K562 (cell line): ENCODE measurements around the gene ZNF853. TPM values are rescaled to one million over a fixed set of nuclear protein-coding genes. Genes with fewer than 3 reads are reported as not detected.
A peak's percentile ranks its signal among the peaks of the same experiment; 100 is the strongest.

Experiments
- ARID1B ChIP-seq: fragments of 450-650 bp; IDR thresholded peaks from 2 replicates; pipeline ENCODE4 v1.6.1; 2016; ENCODE audit warnings: antibody characterized with exemption, mild to moderate bottlenecking, inconsistent platforms
- ARNT ChIP-seq, 2 experiments: fragments of 450-650 bp; IDR thresholded peaks; 2 replicates each; pipeline ENCODE4 v1.6.1; 2016; ENCODE audit warnings: mild to moderate bottlenecking in 1 of 2
- CEBPG ChIP-seq, 3 experiments: fragments of 200-800 bp in 1 of 3; sonication (Bioruptor generic) in 1 of 3; sonication (generic) in 1 of 3; formaldehyde crosslinking in 1 of 3; IDR thresholded peaks in 2 of 3; conservative IDR thresholded peaks in 1 of 3; 2 replicates each; pipeline versions ENCODE4 v1.6.1 to v1.8.0; 2016 to 2022; ENCODE audit warnings: missing compliant biosample characterization in 2 of 3, missing genetic modification characterization in 2 of 3, mild to moderate bottlenecking in 1 of 3, missing genetic modification reagents in 1 of 3
- CREM ChIP-seq: IDR thresholded peaks from 2 replicates; pipeline ENCODE4 v1.6.1; 2014; ENCODE audit warnings: antibody characterized with exemption, low read depth
- DPF2 ChIP-seq: fragments of 450-650 bp; IDR thresholded peaks from 2 replicates; pipeline ENCODE4 v1.6.1; 2016
- EGR1 ChIP-seq: fragments of 450-650 bp; conservative IDR thresholded peaks from 2 replicates; pipeline ENCODE4 v1.6.1; 2017; ENCODE audit warnings: mild to moderate bottlenecking
- ETV5 ChIP-seq: sonication (generic); formaldehyde crosslinking; IDR thresholded peaks from 2 replicates; pipeline ENCODE4 v1.4.0; 2020; ENCODE audit warnings: low read depth, mild to moderate bottlenecking, missing genetic modification reagents
- FOXK2 ChIP-seq, 2 experiments: fragments of 450-650 bp; IDR thresholded peaks in 1 of 2; conservative IDR thresholded peaks in 1 of 2; 2 replicates each; pipeline ENCODE4 v1.6.1; 2016; ENCODE audit warnings: low read depth in 2 of 2, mild to moderate bottlenecking in 1 of 2
- KLF16 ChIP-seq: IDR thresholded peaks from 2 replicates; pipeline ENCODE4 v1.6.1; 2016; ENCODE audit warnings: antibody characterized with exemption
- MAZ ChIP-seq, 2 experiments: fragments of 450-650 bp in 1 of 2; sonication (generic) in 1 of 2; formaldehyde crosslinking; IDR thresholded peaks in 1 of 2; conservative IDR thresholded peaks in 1 of 2; 2 replicates each; pipeline versions ENCODE4 v1.4.0 to v1.5.0; 2020; ENCODE audit warnings: mild to moderate bottlenecking in 1 of 2, missing genetic modification reagents in 1 of 2
- NRF1 ChIP-seq, 2 experiments: fragments of 450-650 bp; IDR thresholded peaks in 1 of 2; conservative IDR thresholded peaks in 1 of 2; 2 replicates each; pipeline ENCODE4 v1.6.1; 2014; ENCODE audit warnings: mild to moderate bottlenecking in 2 of 2
- SIX5 ChIP-seq, 2 experiments: IDR thresholded peaks; 2 replicates each; pipeline ENCODE4 v1.6.1; 2011; ENCODE audit warnings: low read length in 2 of 2, borderline replicate concordance in 1 of 2, low read depth in 1 of 2, mild to moderate bottlenecking in 1 of 2, moderate library complexity in 1 of 2; ENCODE audit not compliant: insufficient read depth in 1 of 2
- SMARCA4 ChIP-seq: fragments of 450-650 bp; IDR thresholded peaks from 2 replicates; pipeline ENCODE4 v1.6.1; 2016
- TOE1 ChIP-seq, 2 experiments: fragments of 450-650 bp in 1 of 2; sonication (generic) in 1 of 2; formaldehyde crosslinking in 1 of 2; IDR thresholded peaks; 2 replicates each; pipeline versions ENCODE4 v1.7.1 to v1.8.0; 2016 to 2022; ENCODE audit warnings: borderline replicate concordance in 2 of 2, mild to moderate bottlenecking in 2 of 2, antibody characterized with exemption in 1 of 2, inconsistent platforms in 1 of 2, low read depth in 1 of 2, missing genetic modification reagents in 1 of 2, moderate library complexity in 1 of 2
- TRIM28 ChIP-seq: fragments of 450-650 bp; IDR thresholded peaks from 2 replicates; pipeline ENCODE4 v1.6.1; 2017
- YY1 ChIP-seq, 3 experiments: IDR thresholded peaks; 2 replicates each; pipeline ENCODE4 v1.6.1; 2011; ENCODE audit warnings: low read length in 2 of 3, mild to moderate bottlenecking in 2 of 3, moderate library complexity in 2 of 3, borderline replicate concordance in 1 of 3, control low read depth in 1 of 3, low read depth in 1 of 3; ENCODE audit not compliant: insufficient read depth in 3 of 3, insufficient replicate concordance in 2 of 3, control insufficient read depth in 1 of 3, insufficient read length in 1 of 3; ENCODE audit errors: extremely low read depth in 1 of 3
- ZNF282 ChIP-seq: sonication (generic); formaldehyde crosslinking; IDR thresholded peaks from 2 replicates; pipeline ENCODE4 v1.8.1; 2023; ENCODE audit warnings: missing genetic modification reagents
- ZSCAN32 ChIP-seq: fragments of 450-650 bp; formaldehyde crosslinking; IDR thresholded peaks from 2 replicates; pipeline ENCODE4 v1.4.0; 2020; ENCODE audit warnings: mild to moderate bottlenecking, moderate library complexity
- polyA plus RNA-seq, 8 experiments: library from polyadenylated mRNA; depleted of rRNA in 4 of 8; stranded (reverse) in 5 of 8; unstranded in 3 of 8; fragments of >200 nt; fragmentation: Nextera tagmentation in 2 of 8; fragmentation: Illumina TruSeq in 1 of 8; extraction: Ambion mirVana in 2 of 8; extraction: Trizol in 1 of 8; gene quantifications; 2 replicates each; pipeline versions ENCODE4 v1.2.1 to v1.2.3, GENCODE V29; 2011 to 2014; ENCODE audit warnings: inconsistent platforms in 1 of 8, missing spikeins in 1 of 8
- total RNA-seq, 7 experiments: library from RNA; depleted of rRNA in 6 of 7; stranded (reverse); fragments of >200 nt in 6 of 7; fragmentation: Illumina TruSeq in 2 of 7; extraction: Trizol in 2 of 7; gene quantifications; 2 replicates each; pipeline versions ENCODE4 v1.2.1 to v1.2.3, GENCODE V29; 2011 to 2021; ENCODE audit warnings: low replicate concordance in 1 of 7
- TF ChIP-seq, protein P1 (sequence below): fragments of 450-650 bp; IDR thresholded peaks from 2 replicates; pipeline ENCODE4 v1.6.1; 2016
- TF ChIP-seq, protein P2 (sequence below): fragments of 450-650 bp; IDR thresholded peaks from 2 replicates; pipeline ENCODE4 v1.6.1; 2018; ENCODE audit not compliant: partially characterized antibody
- TF ChIP-seq, protein P3 (sequence below), 2 experiments: fragments of 450-650 bp in 1 of 2; sonication (generic) in 1 of 2; formaldehyde crosslinking in 1 of 2; IDR thresholded peaks in 1 of 2; conservative IDR thresholded peaks in 1 of 2; 2 replicates each; pipeline versions ENCODE4 v1.6.1 to v1.8.1; 2016 to 2023; ENCODE audit warnings: mild to moderate bottlenecking in 2 of 2, moderate library complexity in 2 of 2, inconsistent platforms in 1 of 2, missing genetic modification reagents in 1 of 2

ZNF853 gene
- total and polyA plus RNA-seq, 9 of the 15 experiments (the other 6 are each of a cell fraction or from before 2014, with no cell fraction given), result 0.03 TPM; not detected in 8

DNA sequence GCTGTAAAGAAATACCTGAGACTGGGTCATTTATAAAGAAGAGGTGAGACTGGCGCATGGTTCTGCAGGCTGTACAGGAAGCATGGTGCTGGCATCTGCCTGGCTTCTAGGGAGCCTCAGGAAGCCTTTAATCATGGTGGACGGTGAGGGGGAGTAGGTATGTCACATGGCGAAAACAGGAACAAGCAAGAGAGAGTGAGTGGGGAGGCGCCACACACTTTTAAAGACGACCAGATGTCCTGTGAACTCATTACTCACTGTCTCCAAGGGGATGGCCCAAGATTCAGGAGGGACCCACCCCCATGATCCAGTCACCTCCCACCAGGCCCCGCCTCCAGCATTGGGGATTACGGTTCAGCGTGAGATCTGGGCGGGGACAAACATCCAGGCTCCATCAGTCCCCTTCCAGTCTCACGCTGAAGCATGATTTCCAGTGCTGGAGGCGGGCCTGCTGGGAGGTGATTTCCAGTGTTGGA lies 24.9 kb downstream of the ZNF853 start (continued):
- TF ChIP-seq CEBPG (CRISPR knock-in tag; IDR thresholded peaks at IDR 0.05), result peak; percentile 23; the same call in 1 of the 2 replicates
- TF ChIP-seq CEBPG (tag; conservative IDR thresholded peaks at IDR 0.05 in 1 of 2, IDR thresholded peaks at IDR 0.05 in 1 of 2), result no peak
- peak; percentile 65 for TF ChIP-seq ARID1B
- TF ChIP-seq, protein P1, sequence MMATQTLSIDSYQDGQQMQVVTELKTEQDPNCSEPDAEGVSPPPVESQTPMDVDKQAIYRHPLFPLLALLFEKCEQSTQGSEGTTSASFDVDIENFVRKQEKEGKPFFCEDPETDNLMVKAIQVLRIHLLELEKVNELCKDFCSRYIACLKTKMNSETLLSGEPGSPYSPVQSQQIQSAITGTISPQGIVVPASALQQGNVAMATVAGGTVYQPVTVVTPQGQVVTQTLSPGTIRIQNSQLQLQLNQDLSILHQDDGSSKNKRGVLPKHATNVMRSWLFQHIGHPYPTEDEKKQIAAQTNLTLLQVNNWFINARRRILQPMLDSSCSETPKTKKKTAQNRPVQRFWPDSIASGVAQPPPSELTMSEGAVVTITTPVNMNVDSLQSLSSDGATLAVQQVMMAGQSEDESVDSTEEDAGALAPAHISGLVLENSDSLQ, result peak; percentile 98
- TF ChIP-seq ZSCAN32 (CRISPR knock-in tag), result no peak
- no peak for TF ChIP-seq ARNT (IDR thresholded peaks at IDR 0.05)
- peak; percentile 77 to 83 for TF ChIP-seq FOXK2 (conservative IDR thresholded peaks at IDR 0.05 in 1 of 2, IDR thresholded peaks at IDR 0.05 in 1 of 2; ENCODE audit: low read depth in 2 of 2)
- peak in 1 of 2 experiments; percentile 53; a peak in 1 of 4 replicates for TF ChIP-seq MAZ (CRISPR knock-in tag; conservative IDR thresholded peaks at IDR 0.05 in 1 of 2, IDR thresholded peaks at IDR 0.05 in 1 of 2)
- TF ChIP-seq NRF1 (conservative IDR thresholded peaks at IDR 0.05 in 1 of 2, IDR thresholded peaks at IDR 0.05 in 1 of 2), result peak; percentile 45; a peak in 2 of 4 replicates
- TF ChIP-seq TOE1 (IDR thresholded peaks at IDR 0.05; ENCODE audit: borderline replicate concordance), result peak; percentile 62; the same call in 1 of the 2 replicates
- no peak for TF ChIP-seq TOE1 (CRISPR knock-in tag; IDR thresholded peaks at IDR 0.05; ENCODE audit: borderline replicate concordance, low read depth)
- TF ChIP-seq ETV5 (CRISPR knock-in tag), result 0 out of 2 replicates have a peak, but pooled peaks have one; percentile 38
- peak in 2 of 3 experiments; percentile 62 to 84 for TF ChIP-seq YY1 (IDR thresholded peaks at IDR 0.05; ENCODE audit: borderline replicate concordance in 1 of 3, control insufficient read depth in 1 of 3, extremely low read depth in 1 of 3, insufficient read depth in 3 of 3, insufficient read length in 1 of 3, insufficient replicate concordance in 2 of 3, low read depth in 1 of 3, low read length in 2 of 3)
- TF ChIP-seq TRIM28, result peak; percentile 92
- TF ChIP-seq CREM, result peak; percentile 30; the same call in 1 of the 2 replicates
- TF ChIP-seq, protein P2, sequence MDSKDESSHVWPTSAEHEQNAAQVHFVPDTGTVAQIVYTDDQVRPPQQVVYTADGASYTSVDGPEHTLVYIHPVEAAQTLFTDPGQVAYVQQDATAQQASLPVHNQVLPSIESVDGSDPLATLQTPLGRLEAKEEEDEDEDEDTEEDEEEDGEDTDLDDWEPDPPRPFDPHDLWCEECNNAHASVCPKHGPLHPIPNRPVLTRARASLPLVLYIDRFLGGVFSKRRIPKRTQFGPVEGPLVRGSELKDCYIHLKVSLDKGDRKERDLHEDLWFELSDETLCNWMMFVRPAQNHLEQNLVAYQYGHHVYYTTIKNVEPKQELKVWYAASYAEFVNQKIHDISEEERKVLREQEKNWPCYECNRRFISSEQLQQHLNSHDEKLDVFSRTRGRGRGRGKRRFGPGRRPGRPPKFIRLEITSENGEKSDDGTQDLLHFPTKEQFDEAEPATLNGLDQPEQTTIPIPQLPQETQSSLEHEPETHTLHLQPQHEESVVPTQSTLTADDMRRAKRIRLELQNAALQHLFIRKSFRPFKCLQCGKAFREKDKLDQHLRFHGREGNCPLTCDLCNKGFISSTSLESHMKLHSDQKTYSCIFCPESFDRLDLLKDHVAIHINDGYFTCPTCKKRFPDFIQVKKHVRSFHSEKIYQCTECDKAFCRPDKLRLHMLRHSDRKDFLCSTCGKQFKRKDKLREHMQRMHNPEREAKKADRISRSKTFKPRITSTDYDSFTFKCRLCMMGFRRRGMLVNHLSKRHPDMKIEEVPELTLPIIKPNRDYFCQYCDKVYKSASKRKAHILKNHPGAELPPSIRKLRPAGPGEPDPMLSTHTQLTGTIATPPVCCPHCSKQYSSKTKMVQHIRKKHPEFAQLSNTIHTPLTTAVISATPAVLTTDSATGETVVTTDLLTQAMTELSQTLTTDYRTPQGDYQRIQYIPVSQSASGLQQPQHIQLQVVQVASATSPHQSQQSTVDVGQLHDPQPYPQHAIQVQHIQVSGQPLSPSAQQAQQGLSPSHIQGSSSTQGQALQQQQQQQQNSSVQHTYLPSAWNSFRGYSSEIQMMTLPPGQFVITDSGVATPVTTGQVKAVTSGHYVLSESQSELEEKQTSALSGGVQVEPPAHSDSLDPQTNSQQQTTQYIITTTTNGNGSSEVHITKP, result peak; percentile 58
- 0 out of 2 replicates have a peak, but pooled peaks have one; percentile 26 for TF ChIP-seq SMARCA4
- TF ChIP-seq, protein P3, sequence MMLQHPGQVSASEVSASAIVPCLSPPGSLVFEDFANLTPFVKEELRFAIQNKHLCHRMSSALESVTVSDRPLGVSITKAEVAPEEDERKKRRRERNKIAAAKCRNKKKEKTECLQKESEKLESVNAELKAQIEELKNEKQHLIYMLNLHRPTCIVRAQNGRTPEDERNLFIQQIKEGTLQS (IDR thresholded peaks at IDR 0.05), result no peak
- TF ChIP-seq, protein P3 (CRISPR knock-in tag; conservative IDR thresholded peaks at IDR 0.05), result no peak
- no peak for TF ChIP-seq ZNF282
- peak; percentile 59; the same call in 1 of the 2 replicates for TF ChIP-seq KLF16
- TF ChIP-seq DPF2, result peak; percentile 61; the same call in 1 of the 2 replicates
- TF ChIP-seq EGR1, result peak; percentile 80
- TF ChIP-seq SIX5 (IDR thresholded peaks at IDR 0.05; ENCODE audit: borderline replicate concordance in 1 of 2, insufficient read depth in 1 of 2, low read depth in 1 of 2, low read length in 2 of 2), result no peak
